Lower leg skin (tissue), 3 donors: Measurements from ENCODE around the gene GPC1.

Experiments
- POLR2A ChIP-seq, 2 donors: fragments of 450-650 bp; IDR thresholded peaks; one replicate each; pipeline ENCODE4 v1.6.1; 2016 to 2017; ENCODE audit warnings: antibody characterized with exemption in 2 of 2, mild to moderate bottlenecking in 1 of 2, moderate library complexity in 1 of 2
- TF ChIP-seq, protein P1 (sequence below), 3 donors: fragments of 450-650 bp; IDR thresholded peaks; one replicate each; pipeline ENCODE4 v1.5.1; 2016; ENCODE audit warnings: antibody characterized with exemption in 3 of 3, mild to moderate bottlenecking in 3 of 3, moderate library complexity in 2 of 3

DNA sequence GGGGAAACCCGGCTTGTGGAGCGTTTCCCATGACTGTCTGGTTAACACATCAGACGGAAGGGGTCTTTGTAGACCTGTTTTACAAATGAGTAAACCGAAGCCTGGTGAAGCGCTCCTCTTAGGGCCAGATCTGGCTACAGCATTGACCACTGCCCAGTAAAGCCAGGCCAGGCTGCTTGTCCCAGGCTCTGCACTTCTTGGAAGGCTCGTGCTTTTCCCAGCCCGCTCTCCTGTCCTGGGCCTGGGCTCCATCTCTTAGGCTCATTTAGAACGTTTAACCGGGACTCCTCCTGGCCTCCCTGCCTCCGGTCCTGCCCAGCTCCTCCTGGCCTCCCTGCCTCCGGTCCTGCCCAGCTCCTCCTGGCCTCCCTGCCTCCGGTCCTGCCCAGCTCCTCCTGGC lies 4.8 kb downstream of the GPC1 start:
- TF ChIP-seq, protein P1, sequence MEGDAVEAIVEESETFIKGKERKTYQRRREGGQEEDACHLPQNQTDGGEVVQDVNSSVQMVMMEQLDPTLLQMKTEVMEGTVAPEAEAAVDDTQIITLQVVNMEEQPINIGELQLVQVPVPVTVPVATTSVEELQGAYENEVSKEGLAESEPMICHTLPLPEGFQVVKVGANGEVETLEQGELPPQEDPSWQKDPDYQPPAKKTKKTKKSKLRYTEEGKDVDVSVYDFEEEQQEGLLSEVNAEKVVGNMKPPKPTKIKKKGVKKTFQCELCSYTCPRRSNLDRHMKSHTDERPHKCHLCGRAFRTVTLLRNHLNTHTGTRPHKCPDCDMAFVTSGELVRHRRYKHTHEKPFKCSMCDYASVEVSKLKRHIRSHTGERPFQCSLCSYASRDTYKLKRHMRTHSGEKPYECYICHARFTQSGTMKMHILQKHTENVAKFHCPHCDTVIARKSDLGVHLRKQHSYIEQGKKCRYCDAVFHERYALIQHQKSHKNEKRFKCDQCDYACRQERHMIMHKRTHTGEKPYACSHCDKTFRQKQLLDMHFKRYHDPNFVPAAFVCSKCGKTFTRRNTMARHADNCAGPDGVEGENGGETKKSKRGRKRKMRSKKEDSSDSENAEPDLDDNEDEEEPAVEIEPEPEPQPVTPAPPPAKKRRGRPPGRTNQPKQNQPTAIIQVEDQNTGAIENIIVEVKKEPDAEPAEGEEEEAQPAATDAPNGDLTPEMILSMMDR (IDR thresholded peaks at IDR 0.05) = no peak
- no peak for TF ChIP-seq POLR2A (IDR thresholded peaks at IDR 0.05)
